ENCODE measurements around the gene ZFP69.

DNA sequence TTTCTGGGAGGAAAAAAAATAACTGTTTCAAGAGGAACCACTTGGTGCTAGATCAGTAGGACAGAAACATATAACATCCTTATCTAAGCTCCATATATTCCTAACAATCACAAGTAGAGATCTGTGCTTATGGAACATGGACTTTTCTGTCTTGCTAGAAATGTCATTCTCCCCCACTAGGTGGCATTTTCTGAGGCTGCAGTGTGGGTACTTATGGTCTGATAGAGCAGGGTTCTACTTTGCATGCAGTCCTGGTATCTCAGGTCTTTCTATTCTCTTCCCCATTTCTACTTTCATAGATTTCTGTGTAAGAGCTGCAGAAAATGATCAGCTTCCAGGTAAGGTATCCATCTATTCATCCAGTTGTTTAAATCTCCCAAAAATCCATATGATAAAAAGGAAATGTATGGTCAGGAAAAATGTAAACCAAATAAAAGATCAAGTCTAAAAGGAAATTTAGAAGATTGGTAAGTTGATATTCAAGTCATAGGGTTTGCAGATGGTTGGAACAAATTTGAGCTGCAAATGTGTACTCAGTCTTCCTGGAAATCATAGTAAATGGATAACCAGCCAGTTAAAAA, 55.8 kb downstream of the ZFP69 start:
- TF ChIP-seq POLR2A (IDR thresholded peaks at IDR 0.05; ENCODE audit: low read length) (no peak), GATA1 (IDR thresholded peaks at IDR 0.05; ENCODE audit: low read depth, low read length) (no peak)

All from erythroblast (primary cell).